GM21717 (cell line): ENCODE data around the gene UCN2.

Source experiments
- ATAC-seq: cut with Tn5 transposase; IDR thresholded peaks from one replicate; pipeline ENCODE4 v1.9.1; 2021; ENCODE audit warnings: mild to moderate bottlenecking, moderate library complexity; ENCODE audit not compliant: unreplicated experiment

The UCN2 gene, protein sequence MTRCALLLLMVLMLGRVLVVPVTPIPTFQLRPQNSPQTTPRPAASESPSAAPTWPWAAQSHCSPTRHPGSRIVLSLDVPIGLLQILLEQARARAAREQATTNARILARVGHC

GRCh38 chr3:48563382-48563918 is at the start of gene UCN2:
TSS of gene UCN2 (minus strand) at chr3:48563781. CDS start at chr3:48563124, 657 bp downstream.
- no peak for ATAC-seq

DNA sequence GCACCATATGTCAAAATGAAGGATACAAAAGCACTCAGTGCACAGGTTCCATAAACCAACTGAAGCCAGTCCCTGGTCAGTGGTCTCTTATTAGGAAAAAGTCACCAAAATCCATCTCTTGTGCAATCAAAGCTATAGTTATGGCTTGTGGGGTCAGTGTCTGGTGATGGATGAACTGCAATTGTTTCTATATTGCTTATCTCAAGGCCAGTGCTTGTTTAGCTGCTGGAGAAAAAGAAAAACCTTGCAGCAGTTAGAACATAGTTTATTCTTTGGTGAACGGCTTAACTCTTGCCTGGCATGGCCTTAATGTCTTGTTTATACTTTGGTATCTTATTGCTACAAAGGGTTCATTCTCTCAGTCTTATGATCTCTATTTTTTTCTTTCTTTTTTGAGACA is 48.7 kb upstream of the UCN2 start:
- ATAC-seq = no peak

DNA sequence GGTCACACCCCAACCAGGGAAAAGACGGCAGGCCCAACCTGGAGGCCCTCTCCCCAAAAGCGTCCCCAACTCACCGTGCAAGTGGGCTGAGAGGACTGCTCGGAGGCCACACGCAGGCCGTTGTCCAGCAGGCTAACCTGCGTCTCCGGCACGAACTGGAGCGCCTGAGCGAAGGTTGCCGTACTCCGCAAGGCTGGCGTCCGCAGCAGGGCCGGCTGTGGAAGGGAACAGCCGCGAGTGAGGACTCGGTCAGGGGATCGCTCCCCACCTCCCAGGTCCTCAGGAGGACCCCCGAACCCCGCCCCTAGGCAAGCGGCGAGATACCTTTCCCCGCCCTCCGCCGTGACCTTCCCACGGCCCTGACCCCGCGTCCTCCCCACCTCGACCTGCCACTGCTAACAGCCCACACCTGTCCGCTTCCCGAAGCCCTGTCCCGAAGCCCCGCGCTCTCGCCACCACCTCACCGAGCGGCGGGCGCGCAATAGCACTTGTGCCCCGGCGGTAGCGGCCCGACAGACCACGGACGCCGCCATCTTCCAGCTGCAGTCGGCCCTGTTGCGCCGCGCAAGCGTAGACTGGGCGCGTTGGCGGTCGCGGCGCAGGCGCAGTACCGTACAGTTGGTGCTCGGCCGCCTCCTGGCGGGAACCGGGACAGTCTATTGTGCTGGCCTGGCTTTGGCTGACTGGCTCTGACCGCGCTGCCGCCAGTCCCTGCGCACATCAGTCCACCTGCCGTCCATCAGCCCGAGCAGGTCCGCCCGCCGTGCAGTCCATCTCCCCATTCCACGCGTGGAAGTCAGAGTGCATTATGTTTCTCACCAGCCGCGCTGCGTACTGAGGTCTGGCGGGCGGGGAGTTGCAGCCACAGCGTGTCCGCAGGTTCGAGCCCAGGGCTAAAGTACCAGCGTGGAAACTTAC is 45.8 kb upstream of the UCN2 start, which contains the start of gene UQCRC1:
UQCRC1 (minus strand) TSS at position 559 of the 918 bp plus-strand sequence; CDS start at position 533, 26 bp downstream.
- ATAC-seq = peak; percentile 90

DNA sequence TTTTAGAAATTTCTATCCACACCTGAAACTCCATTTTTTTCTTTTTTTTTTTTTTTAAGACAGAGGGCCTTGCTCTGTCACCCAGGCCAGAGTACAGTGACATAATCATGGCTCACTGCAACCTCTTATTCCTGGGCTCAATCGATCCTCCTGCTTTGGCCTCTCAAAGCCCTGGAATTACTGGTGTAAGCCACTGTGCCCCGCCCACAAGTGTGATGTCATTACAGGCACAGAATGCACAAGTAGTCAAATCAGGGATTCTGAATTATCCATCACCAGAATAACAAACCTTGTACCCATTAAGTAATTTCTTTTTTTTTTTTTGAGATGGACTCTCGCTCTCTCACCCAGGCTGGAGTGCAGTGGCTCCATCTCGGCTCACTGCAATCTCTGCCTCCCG is 43.9 kb upstream of the UCN2 start:
- no peak for ATAC-seq

GRCh38 chr3:48601622-48601994 is 38.0 kb upstream of the UCN2 start:
- no peak for ATAC-seq

DNA sequence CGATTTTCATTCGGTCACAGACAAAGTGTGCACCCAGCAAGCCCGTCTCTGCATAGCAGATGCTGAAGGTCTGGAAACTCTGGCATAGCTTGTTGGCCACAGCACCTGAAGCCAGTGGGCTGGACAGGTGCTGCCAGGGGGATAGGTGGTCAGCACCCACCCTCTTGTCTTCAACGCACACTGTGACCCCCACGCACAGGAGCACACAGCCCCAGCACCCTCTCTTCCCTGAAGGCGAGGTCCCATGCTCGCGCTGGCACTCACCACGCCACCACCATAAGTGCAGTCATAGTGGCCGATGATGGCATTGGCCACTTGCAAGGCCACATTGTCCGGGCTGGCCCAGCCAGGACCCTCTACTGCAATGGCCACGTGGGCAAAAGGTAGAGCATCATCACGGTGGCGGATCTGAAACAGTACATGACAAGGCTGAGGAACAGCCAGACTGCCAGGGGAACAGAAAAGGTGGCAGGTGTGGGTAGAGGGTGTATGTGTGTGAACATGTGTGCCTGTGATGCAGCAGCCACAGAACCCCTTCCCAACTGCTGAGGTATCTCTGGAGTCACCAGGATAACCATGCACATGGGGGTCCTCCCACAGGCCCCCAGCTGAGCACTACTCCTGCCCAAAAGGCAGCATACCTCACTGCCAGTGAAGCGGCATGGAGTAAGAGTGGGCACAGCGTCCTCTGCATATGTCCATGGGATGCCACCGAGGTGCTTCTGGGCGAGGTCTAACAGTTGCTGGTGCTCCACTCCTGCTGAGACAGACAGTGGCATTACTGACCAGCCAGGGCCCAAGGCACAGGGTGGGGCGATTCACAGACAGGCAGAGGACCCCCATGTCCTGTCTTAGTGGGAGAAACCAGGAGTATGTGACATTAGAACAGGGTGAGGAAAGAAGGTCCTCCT is 37.4 kb upstream of the UCN2 start:
- ATAC-seq = no peak

DNA sequence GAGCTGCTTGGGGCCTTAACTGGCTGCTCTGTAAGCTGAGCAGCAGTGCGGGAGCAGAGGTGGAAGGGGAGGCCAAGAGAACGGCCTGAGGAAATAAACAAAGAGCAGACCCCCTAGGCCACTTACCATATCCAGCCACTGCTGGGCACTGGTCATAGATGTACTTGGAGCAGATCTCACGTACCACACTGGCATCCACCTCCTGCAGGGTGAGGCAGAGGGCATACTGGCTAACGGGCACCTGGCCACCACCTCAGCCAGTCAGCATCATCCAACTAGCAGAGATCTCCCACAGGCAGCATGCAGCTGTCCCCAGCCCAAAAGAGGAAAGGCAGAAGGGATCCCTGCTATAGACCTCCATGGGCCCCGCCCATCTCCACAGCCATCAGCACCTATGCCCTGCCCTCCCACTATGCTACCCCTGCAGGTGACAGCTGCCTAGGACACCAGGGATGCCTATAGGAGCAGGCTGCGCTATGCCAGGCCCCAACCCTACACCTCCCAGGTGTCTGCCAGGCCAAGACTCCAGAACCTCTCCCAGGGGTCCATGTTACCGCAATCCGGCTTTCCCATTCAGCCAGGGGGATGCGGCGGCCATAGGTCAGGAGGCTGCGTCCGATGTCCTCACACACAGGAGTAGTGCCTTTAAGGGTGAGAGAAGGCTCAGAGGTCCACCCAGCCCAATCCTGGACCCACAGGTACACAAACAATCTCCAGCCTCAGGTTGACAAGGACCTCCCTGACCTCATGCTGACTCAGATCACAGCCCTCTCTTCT is 36.1 kb upstream of the UCN2 start:
- ATAC-seq = no peak

DNA sequence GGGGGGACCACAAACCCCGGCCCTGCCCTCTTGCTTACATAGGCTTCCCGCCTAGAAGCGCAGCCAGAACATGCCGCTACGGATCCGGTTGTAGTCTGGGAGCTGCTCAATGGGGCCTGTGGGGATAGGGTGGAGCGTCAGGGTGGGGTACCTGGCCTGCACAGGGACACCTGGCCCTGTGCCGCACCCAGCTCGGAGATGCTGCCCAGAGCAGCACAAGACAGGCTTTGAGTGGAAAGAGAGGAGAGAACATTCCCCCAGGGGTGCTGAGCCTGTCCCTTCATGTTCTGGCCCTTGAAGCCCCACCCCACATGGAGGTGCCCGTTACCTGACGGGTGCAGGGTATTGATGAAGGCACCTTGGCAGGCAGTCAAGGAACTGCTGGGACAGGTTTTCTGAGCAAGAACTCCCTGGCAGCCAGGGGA is 35.5 kb upstream of the UCN2 start:
- no peak for ATAC-seq

GRCh38 chr3:48598323-48599076 is 34.9 kb upstream of the UCN2 start:
- ATAC-seq = no peak

GRCh38 chr3:48597408-48597800 is 33.8 kb upstream of the UCN2 start:
- ATAC-seq = no peak

- ATAC-seq = no peak
Observed at GRCh38 chr3:48596676-48597407, 33.3 kb upstream of the UCN2 start.

GRCh38 chr3:48596157-48596556 is 32.6 kb upstream of the UCN2 start:
- no peak for ATAC-seq

DNA sequence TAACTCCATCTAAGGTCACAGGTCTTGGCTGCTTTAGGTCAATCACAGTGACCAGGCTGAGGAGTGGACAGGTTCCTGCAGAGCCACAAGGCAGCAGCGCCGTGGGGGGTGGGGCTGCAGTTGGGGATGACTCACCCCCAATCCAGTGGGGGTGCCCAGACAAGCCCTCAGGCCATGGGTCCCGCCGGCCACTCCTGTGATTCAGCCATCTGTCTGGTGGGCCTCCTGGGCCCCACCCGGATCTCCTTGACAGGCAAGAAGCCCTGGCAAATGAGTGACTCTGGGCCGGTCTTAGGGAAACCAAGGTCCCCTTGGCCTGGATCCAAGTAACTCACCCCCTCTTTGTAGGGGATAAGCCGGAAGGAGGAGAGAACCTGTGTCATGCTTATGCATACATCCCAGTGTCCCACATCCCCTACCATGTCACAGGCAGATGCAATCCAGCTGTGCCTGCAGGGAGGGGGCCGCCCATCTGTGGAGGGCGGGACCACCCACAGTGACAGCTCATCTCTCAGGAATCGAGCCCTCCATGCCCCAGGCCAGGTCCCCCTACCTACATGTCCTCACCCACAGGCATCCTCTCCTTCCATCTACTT is 32.0 kb upstream of the UCN2 start:
- no peak for ATAC-seq

GRCh38 chr3:48595075-48595525 is 31.5 kb upstream of the UCN2 start, which contains the start of gene COL7A1:
TSS of gene COL7A1 (minus strand) at chr3:48595329. CDS start at chr3:48595159, 170 bp downstream.
- no peak for ATAC-seq

DNA sequence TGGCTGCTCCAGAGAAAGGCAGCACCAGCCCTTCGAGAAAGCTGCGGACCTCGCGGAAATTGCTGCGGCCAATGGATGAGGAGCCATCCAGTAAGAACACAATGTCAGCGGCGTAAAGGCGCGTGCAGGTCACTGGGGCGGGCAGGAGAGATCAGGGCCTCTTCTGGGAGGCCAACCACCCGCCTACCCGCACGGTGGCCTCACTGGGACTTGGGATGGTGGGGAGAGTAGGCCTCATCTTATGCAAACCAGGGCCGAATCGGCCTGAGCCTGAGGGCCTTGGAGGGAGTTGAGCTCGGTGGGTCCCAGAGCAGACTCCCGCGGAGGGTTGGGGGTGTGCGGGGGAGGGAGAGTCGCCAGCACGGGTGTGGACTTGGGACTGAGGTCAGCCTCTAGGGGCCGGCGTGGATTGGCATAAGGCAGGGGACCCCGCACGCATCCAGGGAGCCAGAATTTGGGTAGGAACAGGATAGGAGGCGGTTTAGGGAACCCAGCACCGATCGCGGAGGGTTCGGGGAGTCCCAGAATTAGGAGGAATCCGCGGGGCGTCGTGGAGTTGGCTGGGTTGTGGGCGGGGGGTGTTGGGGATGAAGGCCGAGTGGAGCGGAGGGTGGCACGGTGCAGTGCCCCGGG is 31.0 kb upstream of the UCN2 start:
- ATAC-seq = no peak

GRCh38 chr3:48593337-48593736 is 29.8 kb upstream of the UCN2 start:
- ATAC-seq = no peak

DNA sequence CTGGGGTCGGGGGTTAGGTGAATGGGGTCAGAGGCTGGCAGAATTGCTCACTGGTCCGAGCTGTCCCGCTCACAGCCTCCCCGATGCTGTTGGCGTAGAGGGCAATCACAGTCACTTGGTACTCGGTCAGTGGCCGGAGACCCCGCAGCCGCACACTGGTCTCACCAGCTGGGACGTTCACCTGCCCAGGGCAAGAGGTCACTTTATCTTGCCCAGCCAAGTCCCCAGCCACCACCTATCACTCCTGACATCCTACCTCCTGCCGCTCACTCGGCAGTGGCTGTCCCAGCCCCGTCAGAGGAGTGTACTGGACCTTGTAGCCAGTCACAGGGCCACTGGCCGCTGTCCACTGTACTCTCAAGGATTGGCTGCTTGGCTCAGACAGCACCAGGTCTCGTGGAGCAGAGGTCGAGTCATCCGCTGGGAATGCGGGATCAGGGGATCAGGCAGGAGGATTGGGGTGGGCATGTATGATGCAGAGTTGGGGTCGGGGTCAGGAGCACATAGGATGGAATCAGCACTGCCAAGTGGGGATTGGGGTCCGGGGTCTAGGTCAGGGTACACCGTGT is 29.0 kb upstream of the UCN2 start:
- no peak for ATAC-seq
